ENCODE data around the gene HEATR1.

DNA sequence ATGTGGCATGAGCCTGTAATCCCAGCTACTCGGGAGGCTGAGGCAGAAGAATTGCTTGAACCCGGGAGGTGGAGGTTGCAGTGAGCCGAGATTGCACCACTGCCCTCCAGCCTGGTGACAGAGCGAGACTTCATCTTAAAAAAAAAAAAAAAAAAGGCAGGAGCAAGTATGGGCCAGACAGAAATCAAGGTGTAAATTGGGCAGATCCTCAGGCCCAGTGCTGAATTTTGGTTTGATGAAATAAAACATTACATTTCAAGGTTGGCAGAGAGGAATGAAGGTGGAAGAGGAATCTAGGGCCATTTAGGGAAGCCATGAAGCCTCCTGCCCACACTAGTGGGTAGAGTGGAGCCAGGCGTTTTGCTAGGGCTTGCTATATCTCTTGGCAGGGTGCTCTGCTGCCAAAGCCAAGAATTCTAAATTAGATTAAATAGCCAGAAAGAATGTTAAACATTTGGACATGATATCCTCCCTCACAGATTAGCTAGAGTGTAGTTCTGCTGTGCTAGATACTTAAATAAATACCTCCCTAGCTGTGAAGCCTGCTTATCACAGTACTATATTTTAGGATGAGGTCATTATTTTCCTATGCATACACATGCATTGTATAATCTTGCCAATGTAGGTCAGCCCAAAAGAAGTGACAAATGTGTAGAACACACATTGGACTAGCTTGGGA lies 97.2 kb downstream of the HEATR1 start:
- TF ChIP-seq, protein P1, sequence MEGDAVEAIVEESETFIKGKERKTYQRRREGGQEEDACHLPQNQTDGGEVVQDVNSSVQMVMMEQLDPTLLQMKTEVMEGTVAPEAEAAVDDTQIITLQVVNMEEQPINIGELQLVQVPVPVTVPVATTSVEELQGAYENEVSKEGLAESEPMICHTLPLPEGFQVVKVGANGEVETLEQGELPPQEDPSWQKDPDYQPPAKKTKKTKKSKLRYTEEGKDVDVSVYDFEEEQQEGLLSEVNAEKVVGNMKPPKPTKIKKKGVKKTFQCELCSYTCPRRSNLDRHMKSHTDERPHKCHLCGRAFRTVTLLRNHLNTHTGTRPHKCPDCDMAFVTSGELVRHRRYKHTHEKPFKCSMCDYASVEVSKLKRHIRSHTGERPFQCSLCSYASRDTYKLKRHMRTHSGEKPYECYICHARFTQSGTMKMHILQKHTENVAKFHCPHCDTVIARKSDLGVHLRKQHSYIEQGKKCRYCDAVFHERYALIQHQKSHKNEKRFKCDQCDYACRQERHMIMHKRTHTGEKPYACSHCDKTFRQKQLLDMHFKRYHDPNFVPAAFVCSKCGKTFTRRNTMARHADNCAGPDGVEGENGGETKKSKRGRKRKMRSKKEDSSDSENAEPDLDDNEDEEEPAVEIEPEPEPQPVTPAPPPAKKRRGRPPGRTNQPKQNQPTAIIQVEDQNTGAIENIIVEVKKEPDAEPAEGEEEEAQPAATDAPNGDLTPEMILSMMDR (IDR thresholded peaks at IDR 0.05 in 4 of 5, conservative IDR thresholded peaks at IDR 0.05 in 1 of 5), result no peak
- TF ChIP-seq POLR2A (IDR thresholded peaks at IDR 0.05), result no peak
